Memory B cell (primary cell): Measurements from ENCODE around the gene UNC80.

Experiments used
- ATAC-seq: fragments of 150-1000 bp; cut with Tn5 transposase; 2 replicates; pipeline ENCODE4 v1.10.0; 2021; ENCODE audit warnings: low read depth, mild to moderate bottlenecking, moderate library complexity
- DNase-seq, 2 donors: peaks; one replicate each; pipeline ENCODE4 v3.0.0; 2022; ENCODE audit warnings: low spot score in 2 of 2
- H3K27ac Mint-ChIP-seq: one replicate; pipeline ENCODE4 v1.8.0; 2022; ENCODE audit warnings: mild to moderate bottlenecking, moderate library complexity, mixed read lengths
- H3K27me3 Mint-ChIP-seq: one replicate; pipeline ENCODE4 v1.8.0; 2022; ENCODE audit warnings: mixed read lengths
- H3K36me3 Mint-ChIP-seq: one replicate; pipeline ENCODE4 v1.8.0; 2022; ENCODE audit warnings: mild to moderate bottlenecking, mixed read lengths
- H3K4me1 Mint-ChIP-seq: one replicate; pipeline ENCODE4 v1.8.0; 2022; ENCODE audit warnings: mixed read lengths
- H3K4me3 Mint-ChIP-seq: one replicate; pipeline ENCODE4 v1.8.0; 2022; ENCODE audit warnings: mild to moderate bottlenecking, moderate library complexity, mixed read lengths
- H3K9me3 Mint-ChIP-seq: one replicate; pipeline ENCODE4 v1.8.0; 2022; ENCODE audit warnings: mixed read lengths

Gene UNC80

GRCh38 chr2:210022824-210023223, 251.2 kb downstream of the UNC80 start:
- peak overlapping the region; percentile 59 for H3K27ac Mint-ChIP-seq
- no peaks in the 10 kb centered on the region for H3K9me3 Mint-ChIP-seq
- DNase-seq (no peak), ATAC-seq (no peak)
- no peaks in the 10 kb centered on the region for H3K27me3 Mint-ChIP-seq
- H3K4me3 Mint-ChIP-seq: no peak overlapping the region
- H3K4me1 Mint-ChIP-seq: no peaks in the 10 kb centered on the region
- H3K36me3 Mint-ChIP-seq: peaks cover 19% of the 10 kb centered on the region

- no peak for DNase-seq
- Mint-ChIP-seq H3K4me1 (no peaks in the 10 kb centered on the region), H3K4me3 (no peak overlapping the region), H3K27me3 (no peaks in the 10 kb centered on the region), H3K27ac (no peak overlapping the region), H3K36me3 (peaks cover 10% of the 10 kb centered on the region), H3K9me3 (no peaks in the 10 kb centered on the region)
- no peak for ATAC-seq
Measured at GRCh38 chr2:210027608-210028007, 256.0 kb downstream of the UNC80 start.

- ATAC-seq (no peak), DNase-seq (no peak)
- H3K27me3 Mint-ChIP-seq: no peaks in the 10 kb centered on the region
- no peak overlapping the region for H3K27ac Mint-ChIP-seq
- no peak overlapping the region for H3K4me3 Mint-ChIP-seq
- H3K9me3 Mint-ChIP-seq: no peaks in the 10 kb centered on the region
- H3K4me1 Mint-ChIP-seq: no peaks in the 10 kb centered on the region
- H3K36me3 Mint-ChIP-seq: peaks cover 5% of the 10 kb centered on the region
Measured at GRCh38 chr2:210028178-210028577, 256.5 kb downstream of the UNC80 start.

GRCh38 chr2:210034087-210034683, 262.6 kb downstream of the UNC80 start:
- Mint-ChIP-seq H3K9me3 (peaks cover 2% of the 10 kb centered on the region), H3K27ac (peak overlapping the region; percentile 2), H3K36me3 (peaks cover 3% of the 10 kb centered on the region), H3K27me3 (no peaks in the 10 kb centered on the region), H3K4me1 (no peaks in the 10 kb centered on the region), H3K4me3 (no peak overlapping the region)
- DNase-seq (no peak), ATAC-seq (no peak)

DNA sequence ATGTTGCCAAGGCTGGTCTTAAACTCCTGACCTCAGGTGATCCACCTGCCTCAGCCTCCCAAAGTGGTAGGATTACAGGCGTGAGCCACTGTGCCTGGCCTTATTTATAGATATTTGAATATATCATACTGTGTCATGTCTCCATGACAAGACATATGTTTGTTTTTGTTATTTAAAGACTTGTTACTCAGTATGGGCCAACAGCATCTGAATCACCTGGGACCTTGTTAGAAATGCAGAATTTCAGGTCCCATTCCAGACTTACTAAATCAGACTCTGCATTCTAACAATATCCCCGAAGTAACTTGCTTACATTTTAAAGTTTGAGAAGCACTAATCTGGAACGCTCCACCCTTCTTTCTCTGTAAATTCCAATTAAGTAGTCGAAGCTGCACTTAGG, 264.0 kb downstream of the UNC80 start:
- Mint-ChIP-seq H3K4me3 (no peak overlapping the region), H3K9me3 (peaks cover 2% of the 10 kb centered on the region), H3K4me1 (no peaks in the 10 kb centered on the region), H3K36me3 (peaks cover 3% of the 10 kb centered on the region), H3K27ac (no peak overlapping the region), H3K27me3 (no peaks in the 10 kb centered on the region)
- no peak for ATAC-seq
- no peak for DNase-seq

DNA sequence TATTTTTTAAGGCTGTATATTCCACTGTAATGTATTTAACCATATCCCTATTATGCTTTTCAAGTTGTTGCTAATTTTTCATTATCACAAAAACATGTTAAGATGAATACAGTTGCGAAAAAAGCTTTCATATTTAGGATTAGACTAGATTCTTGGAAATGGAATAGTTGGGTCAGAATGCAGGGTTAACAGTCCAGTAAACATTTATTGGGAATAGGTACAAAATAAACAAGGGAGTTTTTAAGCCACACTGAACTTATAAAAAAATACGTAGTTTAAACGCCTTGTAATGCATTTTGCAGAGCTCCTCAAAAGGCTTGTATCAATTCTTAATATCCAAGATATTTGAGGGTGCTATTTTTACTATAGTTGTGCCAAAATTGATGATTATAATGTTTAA, 266.4 kb downstream of the UNC80 start:
- Mint-ChIP-seq H3K4me1 (no peaks in the 10 kb centered on the region), H3K27ac (no peak overlapping the region), H3K4me3 (no peak overlapping the region), H3K27me3 (no peaks in the 10 kb centered on the region), H3K9me3 (peaks cover 2% of the 10 kb centered on the region), H3K36me3 (peaks cover 3% of the 10 kb centered on the region)
- ATAC-seq (no peak), DNase-seq (no peak)

DNA sequence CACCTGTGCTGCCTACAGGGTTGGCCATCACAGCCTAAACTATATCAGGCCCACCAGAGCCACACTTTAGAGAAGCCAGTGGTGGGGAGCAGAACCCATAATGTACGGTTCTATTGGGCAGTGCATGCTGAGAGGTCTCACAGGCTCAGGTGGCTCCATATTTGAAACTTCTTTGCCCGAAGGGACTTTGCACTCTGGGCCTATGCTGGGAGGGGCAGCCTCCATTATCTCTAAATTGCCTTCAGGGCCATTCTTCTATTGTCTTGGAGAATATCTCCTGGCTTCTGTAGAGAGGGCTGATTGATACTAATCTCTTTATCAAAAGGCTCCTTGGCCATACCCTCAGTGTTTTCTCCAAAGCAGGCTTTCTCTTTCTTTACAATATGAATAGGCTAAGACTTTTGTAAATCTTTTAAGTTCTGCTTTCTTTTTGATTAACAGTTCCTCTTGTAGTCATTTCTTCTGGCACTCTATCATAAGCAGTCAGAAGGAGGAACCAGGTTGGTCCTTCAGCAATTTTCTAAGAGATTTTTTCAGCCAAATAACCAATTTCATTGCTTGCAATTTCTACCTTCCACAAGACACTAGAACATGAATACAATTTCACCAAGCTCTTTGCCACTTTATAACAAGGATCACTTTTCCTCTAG, 275.3 kb downstream of the UNC80 start:
- Mint-ChIP-seq H3K27me3 (no peaks in the 10 kb centered on the region), H3K9me3 (peaks cover 1% of the 10 kb centered on the region), H3K27ac (no peak overlapping the region), H3K4me3 (no peak overlapping the region), H3K36me3 (peaks cover 11% of the 10 kb centered on the region), H3K4me1 (no peaks in the 10 kb centered on the region)
- DNase-seq: no peak
- ATAC-seq: no peak
